SK-N-SH treated with all-trans-retinoic acid at 6 μM for 48 hours (cell line): Measurements from ENCODE around the gene FOXC1.

Experiments
- ATAC-seq: fragments of 200-7000 bp; cut with Tn5 transposase; 3 replicates; pipeline ENCODE4 v1.9.1; 2020; ENCODE audit warnings: mild to moderate bottlenecking, moderate library complexity
- BACH2 ChIP-seq: fragments of 250-450 bp; sonication (Bioruptor Pico); IDR thresholded peaks from 2 replicates; pipeline ENCODE4 v1.9.0; 2021; ENCODE audit warnings: mild to moderate bottlenecking, borderline replicate concordance
- CREB5 ChIP-seq: fragments of 250-450 bp; sonication (Bioruptor Pico); IDR thresholded peaks from 2 replicates; pipeline ENCODE4 v1.5.1; 2020; ENCODE audit warnings: low read depth, mild to moderate bottlenecking, moderate library complexity
- CSDC2 ChIP-seq: fragments of 250-450 bp; sonication (Bioruptor Pico); IDR thresholded peaks from 2 replicates; pipeline ENCODE4 v1.5.0; 2020; ENCODE audit warnings: mild to moderate bottlenecking, moderate library complexity
- ESRRG ChIP-seq: fragments of 250-450 bp; sonication (Bioruptor Pico); IDR thresholded peaks from 2 replicates; pipeline ENCODE4 v1.6.1; 2021; ENCODE audit warnings: mild to moderate bottlenecking
- GLIS3 ChIP-seq: fragments of 250-450 bp; sonication (Bioruptor Pico); IDR thresholded peaks from 2 replicates; pipeline ENCODE4 v1.5.0; 2020; ENCODE audit warnings: mild to moderate bottlenecking, moderate library complexity
- ISL1 ChIP-seq: fragments of 250-450 bp; sonication (Bioruptor Pico); IDR thresholded peaks from 2 replicates; pipeline ENCODE4 v2.1.2; 2022; ENCODE audit warnings: mild to moderate bottlenecking, moderate library complexity
- OSR1 ChIP-seq: fragments of 250-450 bp; sonication (Bioruptor Pico); IDR thresholded peaks from 2 replicates; pipeline ENCODE4 v1.8.0; 2022; ENCODE audit warnings: moderate library complexity, mild to moderate bottlenecking, inconsistent platforms
- PPARA ChIP-seq: fragments of 250-450 bp; sonication (Bioruptor Pico); IDR thresholded peaks from 2 replicates; pipeline ENCODE4 v1.5.0; 2020; ENCODE audit warnings: mild to moderate bottlenecking, borderline replicate concordance
- RARB ChIP-seq: fragments of 250-450 bp; sonication (Bioruptor Pico); IDR thresholded peaks from 2 replicates; pipeline ENCODE4 v1.8.0; 2021; ENCODE audit warnings: mild to moderate bottlenecking, moderate library complexity
- SNAI2 ChIP-seq: fragments of 250-450 bp; sonication (Bioruptor Pico); IDR thresholded peaks from 2 replicates; pipeline ENCODE4 v1.5.0; 2020; ENCODE audit warnings: mild to moderate bottlenecking, moderate library complexity
- TOX ChIP-seq: fragments of 250-450 bp; sonication (Bioruptor Pico); IDR thresholded peaks from 2 replicates; pipeline ENCODE4 v1.8.0; 2021; ENCODE audit warnings: mild to moderate bottlenecking, moderate library complexity, borderline replicate concordance
- ZC3H10 ChIP-seq: fragments of 250-450 bp; sonication (Bioruptor Pico); IDR thresholded peaks from 2 replicates; pipeline ENCODE4 v1.5.1; 2021; ENCODE audit warnings: mild to moderate bottlenecking, moderate library complexity
- ZFP3 ChIP-seq: fragments of 250-450 bp; sonication (Bioruptor Pico); IDR thresholded peaks from 2 replicates; pipeline ENCODE4 v1.5.0; 2020; ENCODE audit warnings: mild to moderate bottlenecking, moderate library complexity
- ZFP30 ChIP-seq: fragments of 450-650 bp; formaldehyde crosslinking; IDR thresholded peaks from 2 replicates; pipeline ENCODE4 v1.5.0; 2022; ENCODE audit warnings: mild to moderate bottlenecking, moderate library complexity
- ZNF565 ChIP-seq: fragments of 450-650 bp; formaldehyde crosslinking; conservative IDR thresholded peaks from 2 replicates; pipeline ENCODE4 v1.5.0; 2020; ENCODE audit warnings: low read depth, mild to moderate bottlenecking, moderate library complexity
- ZNF70 ChIP-seq: fragments of 450-650 bp; formaldehyde crosslinking; IDR thresholded peaks from 2 replicates; pipeline ENCODE4 v1.5.0; 2020; ENCODE audit warnings: mild to moderate bottlenecking, moderate library complexity
- ZNF8 ChIP-seq: fragments of 450-650 bp; formaldehyde crosslinking; IDR thresholded peaks from 2 replicates; pipeline ENCODE4 v1.5.0; 2020; ENCODE audit warnings: mild to moderate bottlenecking, moderate library complexity
- TF ChIP-seq, protein P1 (sequence below): fragments of 250-450 bp; sonication (Bioruptor Pico); IDR thresholded peaks from 2 replicates; pipeline ENCODE4 v1.8.0; 2020; ENCODE audit warnings: mild to moderate bottlenecking, moderate library complexity, borderline replicate concordance
- TF ChIP-seq, protein P2 (sequence below): fragments of 250-450 bp; sonication (Bioruptor Pico); IDR thresholded peaks from 2 replicates; pipeline ENCODE4 v1.5.0; 2020; ENCODE audit warnings: mild to moderate bottlenecking, moderate library complexity

Gene FOXC1

DNA sequence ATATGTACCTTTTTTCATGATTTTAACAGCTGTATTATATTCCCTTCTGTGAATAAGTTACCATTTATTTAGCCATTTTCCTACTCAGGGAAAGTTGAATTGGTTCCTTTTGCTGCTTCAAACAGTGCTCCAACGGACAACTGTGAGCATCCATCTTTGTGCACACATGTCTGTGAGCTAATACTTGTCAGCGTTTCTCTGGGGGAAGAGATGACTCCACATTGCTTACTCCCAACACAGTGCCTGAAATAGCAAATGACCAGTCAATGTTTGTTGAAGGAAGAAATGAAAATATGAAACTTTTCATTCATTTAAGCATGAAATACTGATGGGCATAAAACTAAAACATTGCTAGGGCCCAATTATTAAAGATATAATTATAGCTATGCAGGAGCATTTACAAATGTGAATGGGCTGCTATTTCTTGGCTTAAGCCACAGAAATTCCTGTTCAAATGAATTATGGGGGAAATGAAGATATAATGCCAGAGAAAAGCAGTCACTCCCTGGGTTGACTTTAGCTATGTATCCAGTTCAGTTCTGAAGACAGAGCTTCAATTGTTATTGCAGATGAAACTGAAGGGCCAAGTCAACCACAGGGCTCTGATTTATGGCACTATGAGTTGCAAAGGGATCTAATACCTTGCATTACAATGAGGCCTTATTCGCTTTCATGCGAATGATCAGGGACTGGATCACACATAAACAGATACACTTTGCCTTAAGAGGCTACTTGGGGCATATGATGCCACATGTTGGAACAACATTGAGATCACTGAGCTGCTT is 47.4 kb upstream of the FOXC1 start:
- no peak for ATAC-seq
- no peak for TF ChIP-seq PPARA (CRISPR knock-in tag)
- no peak for TF ChIP-seq CREB5
- TF ChIP-seq CSDC2 = no peak
- TF ChIP-seq ZNF8 (CRISPR knock-in tag) = no peak
- no peak for TF ChIP-seq ZNF565 (CRISPR knock-in tag)
- TF ChIP-seq, protein P1, sequence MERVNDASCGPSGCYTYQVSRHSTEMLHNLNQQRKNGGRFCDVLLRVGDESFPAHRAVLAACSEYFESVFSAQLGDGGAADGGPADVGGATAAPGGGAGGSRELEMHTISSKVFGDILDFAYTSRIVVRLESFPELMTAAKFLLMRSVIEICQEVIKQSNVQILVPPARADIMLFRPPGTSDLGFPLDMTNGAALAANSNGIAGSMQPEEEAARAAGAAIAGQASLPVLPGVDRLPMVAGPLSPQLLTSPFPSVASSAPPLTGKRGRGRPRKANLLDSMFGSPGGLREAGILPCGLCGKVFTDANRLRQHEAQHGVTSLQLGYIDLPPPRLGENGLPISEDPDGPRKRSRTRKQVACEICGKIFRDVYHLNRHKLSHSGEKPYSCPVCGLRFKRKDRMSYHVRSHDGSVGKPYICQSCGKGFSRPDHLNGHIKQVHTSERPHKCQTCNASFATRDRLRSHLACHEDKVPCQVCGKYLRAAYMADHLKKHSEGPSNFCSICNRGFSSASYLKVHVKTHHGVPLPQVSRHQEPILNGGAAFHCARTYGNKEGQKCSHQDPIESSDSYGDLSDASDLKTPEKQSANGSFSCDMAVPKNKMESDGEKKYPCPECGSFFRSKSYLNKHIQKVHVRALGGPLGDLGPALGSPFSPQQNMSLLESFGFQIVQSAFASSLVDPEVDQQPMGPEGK = no peak
- TF ChIP-seq OSR1 (CRISPR knock-in tag) = no peak
- TF ChIP-seq, protein P2, sequence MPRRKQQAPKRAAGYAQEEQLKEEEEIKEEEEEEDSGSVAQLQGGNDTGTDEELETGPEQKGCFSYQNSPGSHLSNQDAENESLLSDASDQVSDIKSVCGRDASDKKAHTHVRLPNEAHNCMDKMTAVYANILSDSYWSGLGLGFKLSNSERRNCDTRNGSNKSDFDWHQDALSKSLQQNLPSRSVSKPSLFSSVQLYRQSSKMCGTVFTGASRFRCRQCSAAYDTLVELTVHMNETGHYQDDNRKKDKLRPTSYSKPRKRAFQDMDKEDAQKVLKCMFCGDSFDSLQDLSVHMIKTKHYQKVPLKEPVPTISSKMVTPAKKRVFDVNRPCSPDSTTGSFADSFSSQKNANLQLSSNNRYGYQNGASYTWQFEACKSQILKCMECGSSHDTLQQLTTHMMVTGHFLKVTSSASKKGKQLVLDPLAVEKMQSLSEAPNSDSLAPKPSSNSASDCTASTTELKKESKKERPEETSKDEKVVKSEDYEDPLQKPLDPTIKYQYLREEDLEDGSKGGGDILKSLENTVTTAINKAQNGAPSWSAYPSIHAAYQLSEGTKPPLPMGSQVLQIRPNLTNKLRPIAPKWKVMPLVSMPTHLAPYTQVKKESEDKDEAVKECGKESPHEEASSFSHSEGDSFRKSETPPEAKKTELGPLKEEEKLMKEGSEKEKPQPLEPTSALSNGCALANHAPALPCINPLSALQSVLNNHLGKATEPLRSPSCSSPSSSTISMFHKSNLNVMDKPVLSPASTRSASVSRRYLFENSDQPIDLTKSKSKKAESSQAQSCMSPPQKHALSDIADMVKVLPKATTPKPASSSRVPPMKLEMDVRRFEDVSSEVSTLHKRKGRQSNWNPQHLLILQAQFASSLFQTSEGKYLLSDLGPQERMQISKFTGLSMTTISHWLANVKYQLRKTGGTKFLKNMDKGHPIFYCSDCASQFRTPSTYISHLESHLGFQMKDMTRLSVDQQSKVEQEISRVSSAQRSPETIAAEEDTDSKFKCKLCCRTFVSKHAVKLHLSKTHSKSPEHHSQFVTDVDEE (CRISPR knock-in tag) = no peak
- TF ChIP-seq BACH2 (CRISPR knock-in tag) = no peak
- TF ChIP-seq ZC3H10 (CRISPR knock-in tag) = no peak

DNA sequence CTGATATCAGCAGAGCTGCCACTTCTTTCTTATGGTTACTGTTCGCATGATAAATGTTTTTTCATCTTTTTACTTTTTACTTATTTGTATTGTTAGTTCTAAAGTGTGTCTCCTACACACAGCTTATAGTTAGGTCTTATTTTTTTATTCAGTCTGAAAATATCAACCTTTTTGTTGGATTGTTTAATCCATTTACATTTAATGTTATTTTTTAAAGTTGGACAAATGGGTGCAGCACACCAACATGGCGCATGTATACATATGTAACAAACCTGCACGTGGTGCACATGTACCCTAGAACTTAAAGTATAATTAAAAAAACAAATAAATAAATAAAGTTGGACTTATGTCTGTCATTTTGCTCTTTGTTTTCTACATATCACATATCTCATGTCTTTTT is 40.3 kb upstream of the FOXC1 start:
- ATAC-seq = no peak
- TF ChIP-seq OSR1 (CRISPR knock-in tag) (no peak), SNAI2 (no peak), ISL1 (no peak), BACH2 (CRISPR knock-in tag) (no peak), ZNF8 (CRISPR knock-in tag) (no peak), ZC3H10 (CRISPR knock-in tag) (no peak), GLIS3 (CRISPR knock-in tag) (no peak), TOX (CRISPR knock-in tag) (no peak), ZNF70 (no peak), RARB (CRISPR knock-in tag) (no peak), ZFP3 (CRISPR knock-in tag) (no peak), ESRRG (no peak)
- TF ChIP-seq, protein P2 (CRISPR knock-in tag) = no peak

DNA sequence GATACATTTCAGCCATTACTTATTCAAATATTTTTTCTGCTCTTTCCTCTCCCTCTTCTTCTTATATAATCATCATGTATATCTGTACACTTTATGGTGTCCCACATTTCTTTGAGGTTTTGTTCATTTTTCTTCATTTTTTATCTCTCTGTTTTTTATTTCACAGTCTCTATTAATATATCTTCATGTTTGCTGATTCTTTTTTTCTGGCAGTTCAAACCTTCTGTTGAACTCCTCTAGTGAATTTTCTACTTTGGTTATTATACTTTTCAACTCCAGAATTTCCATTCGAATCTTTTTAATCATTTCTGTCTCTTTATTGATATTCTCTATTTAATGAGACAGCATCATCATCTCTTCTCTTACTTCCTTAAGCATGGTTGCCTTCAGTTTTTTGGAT is 38.9 kb upstream of the FOXC1 start:
- TF ChIP-seq ISL1 (no peak), PPARA (CRISPR knock-in tag) (no peak), CREB5 (no peak), ZNF8 (CRISPR knock-in tag) (no peak), SNAI2 (no peak), ZFP30 (no peak)
- TF ChIP-seq, protein P2 (CRISPR knock-in tag) = no peak
- TF ChIP-seq, protein P1 = no peak
- ATAC-seq = no peak
